GM18873 (cell line): Measurements from ENCODE around the gene MCM8.

Experiments used
- ATAC-seq: cut with Tn5 transposase; IDR thresholded peaks from one replicate; pipeline ENCODE4 v1.9.1; 2021; ENCODE audit warnings: mild to moderate bottlenecking, moderate library complexity, moderate number of reproducible peaks; ENCODE audit not compliant: unreplicated experiment, low FRiP score

Gene MCM8

DNA sequence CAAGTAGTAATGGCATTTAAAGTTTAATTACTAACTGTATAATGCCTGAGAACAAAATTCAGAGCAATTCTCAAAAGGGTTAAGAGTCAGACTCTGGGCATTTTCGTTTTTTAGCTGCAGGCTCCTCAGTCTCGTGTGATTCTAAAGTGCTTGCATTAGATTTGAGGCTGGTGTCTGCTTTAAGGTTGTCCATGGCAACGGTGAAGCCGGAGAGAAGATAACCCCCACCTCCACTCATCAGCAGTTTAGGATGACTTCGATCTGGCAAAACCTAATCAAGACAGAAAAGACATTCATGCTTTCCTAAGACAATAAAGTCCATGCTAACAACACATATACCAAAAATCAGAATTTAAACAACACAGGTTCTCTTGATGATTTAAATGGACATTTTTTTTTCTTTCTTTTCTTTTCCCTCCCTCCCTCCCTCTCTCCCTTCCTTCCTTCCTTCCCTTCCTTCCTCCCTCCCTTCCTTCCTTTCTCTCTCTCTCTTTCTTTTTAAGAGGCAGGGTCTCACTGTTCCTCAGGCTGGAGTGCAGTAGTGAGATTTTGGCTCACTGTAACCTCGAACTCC lies 11.9 kb upstream of the MCM8 start:
- no peak for ATAC-seq

DNA sequence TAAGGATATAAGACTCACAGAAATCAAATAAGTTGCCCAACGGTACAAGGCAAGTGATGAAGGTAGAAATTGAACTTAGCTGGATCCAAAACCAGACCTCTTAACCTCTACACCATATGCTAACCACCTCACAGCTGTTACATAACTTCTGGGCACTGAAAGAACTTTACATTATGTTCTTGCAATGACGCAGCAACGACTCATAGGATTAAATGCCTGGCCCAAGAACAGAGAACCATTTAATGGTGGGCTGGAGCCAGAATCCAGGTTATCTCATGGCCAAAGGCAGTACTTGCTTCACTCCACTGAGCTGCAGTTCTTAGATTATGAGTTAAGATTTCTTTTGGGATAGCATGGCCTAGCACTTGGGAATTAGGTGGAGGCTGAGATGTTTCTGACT lies 4.5 kb upstream of the MCM8 start:
- ATAC-seq: no peak

DNA sequence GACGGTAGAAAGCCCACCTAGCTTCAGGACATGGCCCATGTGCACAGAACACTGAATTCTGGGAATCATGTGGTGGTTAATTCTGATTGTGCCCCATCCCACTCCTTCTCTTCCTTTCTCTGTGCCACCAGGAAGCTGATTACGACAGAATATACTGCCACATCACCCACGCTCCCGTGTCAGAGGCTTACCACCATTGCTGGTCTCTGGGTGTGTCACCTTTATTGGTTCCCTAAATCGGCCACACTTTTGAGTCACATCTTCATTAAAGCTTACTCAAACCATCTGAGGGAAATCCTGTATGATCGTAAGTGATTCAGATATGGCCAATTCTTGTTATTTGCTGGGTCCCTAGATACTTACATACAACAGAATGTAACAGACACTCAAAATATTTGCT lies 3.2 kb upstream of the MCM8 start:
- ATAC-seq: no peak

DNA sequence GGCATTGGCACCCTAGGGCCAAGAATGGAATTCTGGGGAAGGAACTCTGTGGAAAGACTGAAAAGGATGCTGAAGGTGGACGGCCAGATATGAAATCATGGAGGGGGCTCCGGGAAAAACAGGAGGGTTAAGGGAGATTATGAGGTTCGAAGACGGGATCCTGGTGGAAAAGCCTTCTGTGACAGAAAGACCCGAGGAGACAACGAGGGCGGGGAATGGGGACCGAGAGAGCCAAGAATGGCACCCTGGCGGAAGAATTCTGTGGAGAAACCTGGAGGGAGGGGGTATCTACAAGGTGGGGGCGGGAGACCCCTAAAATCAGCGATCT lies 545 bp upstream of the MCM8 start:
- no peak for ATAC-seq

DNA sequence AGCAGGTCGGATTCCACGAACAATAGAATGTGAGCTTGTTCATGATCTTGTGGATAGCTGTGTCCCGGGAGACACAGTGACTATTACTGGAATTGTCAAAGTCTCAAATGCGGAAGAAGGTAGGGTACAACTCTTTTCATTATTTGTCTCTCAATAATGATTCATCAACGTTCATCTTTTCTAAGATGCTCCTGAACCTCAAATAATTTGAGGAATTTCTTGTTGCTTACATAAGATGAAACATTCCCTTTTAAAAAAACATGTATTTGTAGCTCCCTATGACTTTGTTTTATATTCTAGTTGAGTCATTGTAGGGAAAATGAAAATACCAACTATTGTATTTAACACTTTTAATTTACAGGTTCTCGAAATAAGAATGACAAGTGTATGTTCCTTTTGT lies 17.0 kb downstream of the MCM8 start:
- ATAC-seq: no peak

DNA sequence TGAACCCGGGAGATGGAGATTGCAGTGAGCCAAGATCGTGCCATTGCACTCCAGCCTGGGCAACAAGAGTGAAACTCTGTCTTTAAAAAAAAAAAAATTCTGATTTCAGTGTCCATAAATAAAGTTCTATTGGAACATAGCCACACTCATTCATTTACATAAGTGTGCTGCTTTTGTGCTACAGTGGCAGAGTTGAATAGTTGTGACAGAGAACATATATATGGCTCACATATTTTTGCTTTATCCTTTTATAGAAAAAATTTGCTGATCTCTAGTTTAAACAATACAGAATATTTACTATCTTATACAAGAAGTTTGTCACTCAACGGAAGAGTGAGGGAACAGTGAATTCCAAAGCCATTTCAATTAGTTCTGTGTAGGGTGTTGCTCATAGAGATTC lies 18.0 kb downstream of the MCM8 start:
- no peak for ATAC-seq

DNA sequence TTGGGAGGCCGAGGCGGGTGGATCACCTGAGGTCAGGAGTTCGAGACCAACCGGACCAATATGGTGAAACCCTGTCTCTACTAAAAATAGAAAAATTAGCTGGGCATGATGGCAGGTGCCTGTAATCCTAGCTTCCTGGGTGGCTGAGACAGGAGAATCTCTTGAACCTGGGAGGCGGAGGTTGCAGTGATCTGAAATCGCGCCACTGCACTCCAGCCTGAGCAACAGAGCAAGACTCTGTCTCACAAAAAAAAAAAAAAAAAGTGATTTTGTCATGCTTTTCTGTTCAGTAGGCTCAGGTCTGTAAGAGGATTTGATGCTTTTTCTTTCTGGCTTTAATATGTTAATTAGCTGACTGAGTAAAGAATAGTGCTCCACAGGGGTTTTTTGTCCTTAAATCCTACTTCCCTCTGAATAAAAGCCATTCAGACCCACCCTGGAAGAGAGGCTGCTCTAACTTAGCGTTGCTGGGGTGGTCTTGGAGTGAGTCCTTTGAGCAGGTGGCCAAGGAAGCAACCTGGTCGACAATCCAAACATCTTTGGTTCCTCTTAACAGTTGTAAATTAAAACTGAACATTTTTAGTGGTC lies 19.0 kb downstream of the MCM8 start:
- no peak for ATAC-seq

DNA sequence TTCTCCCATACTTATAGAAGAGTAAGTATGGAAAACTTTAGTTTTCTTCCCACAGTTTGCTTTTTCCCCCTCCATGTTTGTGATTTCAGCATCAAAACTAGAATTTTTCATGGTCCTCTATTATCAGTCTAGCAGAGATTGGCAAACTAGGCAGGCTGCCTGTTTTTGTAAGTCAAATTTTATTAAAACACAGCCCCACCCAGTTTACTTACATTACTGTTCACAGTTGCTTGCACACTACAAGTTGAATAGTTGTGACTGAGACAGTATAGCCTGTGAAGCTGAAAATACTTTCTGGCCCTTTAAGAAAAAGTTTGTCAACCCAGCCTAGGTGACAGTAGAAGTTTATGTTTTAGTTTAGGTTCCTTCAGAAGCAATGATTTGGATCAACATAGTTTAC lies 19.5 kb downstream of the MCM8 start:
- ATAC-seq: no peak

DNA sequence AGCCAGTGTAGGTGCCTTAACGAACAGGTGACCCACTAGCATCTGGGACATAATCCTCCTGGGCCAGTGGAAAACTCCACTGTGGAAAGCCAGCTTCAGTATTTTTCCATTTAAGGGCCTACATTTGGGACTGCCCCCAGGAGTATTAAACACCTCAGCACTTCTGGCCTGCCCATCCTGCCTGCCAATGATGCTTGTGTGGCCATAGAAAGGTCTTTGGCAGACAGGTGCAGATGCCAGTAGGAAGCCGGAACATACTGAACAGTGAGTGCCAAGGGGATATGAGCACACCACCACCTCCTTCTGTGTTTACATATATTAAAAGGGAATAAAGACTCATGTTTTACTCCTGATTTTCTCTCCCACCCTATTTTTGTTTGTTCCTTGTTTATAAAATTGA lies 19.9 kb downstream of the MCM8 start:
- ATAC-seq: no peak

DNA sequence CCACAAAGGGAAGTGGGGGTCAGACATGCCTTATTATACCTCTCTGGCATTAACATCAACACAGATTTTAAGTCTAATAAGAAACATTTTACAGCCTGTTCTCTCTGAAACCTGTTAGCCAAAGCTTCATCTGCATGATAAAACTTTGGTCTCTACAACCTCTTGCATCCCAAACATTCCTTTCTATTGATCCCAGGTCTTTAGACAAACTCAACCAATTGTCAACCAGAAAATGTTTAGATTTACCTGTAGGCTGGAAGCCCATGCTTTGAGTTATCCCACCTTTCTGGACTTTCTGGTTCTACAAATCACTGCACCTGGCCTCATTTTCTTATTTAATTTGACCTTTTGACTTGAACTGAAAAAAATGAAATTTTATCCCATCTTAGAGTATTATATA lies 20.8 kb downstream of the MCM8 start:
- ATAC-seq: no peak

DNA sequence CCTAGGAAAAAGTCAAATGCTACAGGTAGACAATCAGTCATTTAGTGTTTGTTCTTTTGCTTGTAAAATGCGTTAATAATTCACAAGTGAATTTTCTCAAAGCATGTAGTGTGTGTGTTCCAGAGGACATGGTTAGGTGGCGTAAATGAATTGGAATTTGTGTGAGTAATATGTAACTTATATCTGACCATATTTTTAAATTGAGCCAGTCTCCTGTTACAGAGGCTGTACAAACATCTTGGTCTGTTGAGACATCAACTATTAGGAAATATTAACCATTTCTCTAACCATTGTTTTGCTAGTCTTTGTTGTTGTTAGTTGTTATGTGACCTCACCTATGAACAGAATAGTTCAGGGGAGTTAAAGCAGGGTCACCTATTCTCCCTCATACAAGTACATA lies 22.7 kb downstream of the MCM8 start:
- ATAC-seq: no peak

DNA sequence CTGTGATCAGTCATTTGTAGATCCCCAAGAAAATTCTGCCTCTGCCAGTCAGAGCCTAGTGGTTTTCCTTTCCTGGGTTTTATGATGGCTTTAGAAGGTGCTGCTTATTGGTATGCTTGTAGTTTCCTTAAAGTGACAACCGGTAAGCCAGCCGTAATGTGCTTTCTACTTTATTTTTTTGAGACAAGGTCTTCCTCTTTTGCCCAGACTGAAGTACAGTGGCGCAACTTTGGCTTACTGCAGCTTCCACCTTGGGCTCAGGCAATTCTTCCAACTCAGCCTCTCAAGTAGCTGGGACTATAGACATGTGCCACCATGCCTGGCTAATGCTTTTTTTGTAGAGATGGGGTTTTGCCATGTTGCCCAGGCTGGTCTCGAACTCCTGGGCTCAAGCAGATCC lies 23.5 kb downstream of the MCM8 start:
- ATAC-seq: no peak

DNA sequence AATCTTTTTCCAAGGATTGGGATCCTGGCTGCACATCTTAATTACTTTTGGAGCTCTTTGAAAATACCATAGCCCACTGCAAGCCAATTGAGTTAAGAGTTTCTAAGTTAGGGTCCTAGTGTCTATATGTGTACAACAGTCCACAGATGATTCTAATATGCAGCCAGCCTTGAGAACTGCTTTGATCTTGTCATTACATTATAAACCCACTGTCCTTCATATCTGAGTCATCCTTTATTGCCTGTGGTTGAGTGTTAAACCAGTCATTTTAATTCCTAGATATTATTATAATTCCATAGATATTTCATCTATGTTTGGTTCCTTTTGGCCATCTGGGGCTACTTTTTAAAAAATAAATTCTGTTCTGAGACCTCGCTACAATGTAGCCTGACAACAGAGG lies 24.1 kb downstream of the MCM8 start:
- ATAC-seq: no peak

DNA sequence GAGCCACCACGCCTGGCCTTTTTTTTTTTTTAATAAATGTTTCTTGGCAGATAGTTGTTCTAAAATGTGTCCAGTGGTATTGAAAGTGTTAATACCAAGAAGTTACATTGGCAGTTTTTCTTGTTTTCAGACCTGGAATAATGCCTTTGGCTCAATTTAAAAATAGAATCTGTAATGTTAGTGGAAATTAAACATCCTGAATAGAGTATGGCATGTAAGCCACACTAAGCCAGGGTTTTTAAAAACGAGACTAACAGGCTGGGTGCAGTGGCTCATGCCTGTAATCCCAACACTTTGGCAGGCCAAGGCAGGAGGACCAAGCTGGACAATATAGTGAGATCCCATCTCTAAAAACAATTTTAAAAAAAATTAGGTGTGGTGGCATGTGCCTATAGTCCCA lies 25.3 kb downstream of the MCM8 start:
- no peak for ATAC-seq

DNA sequence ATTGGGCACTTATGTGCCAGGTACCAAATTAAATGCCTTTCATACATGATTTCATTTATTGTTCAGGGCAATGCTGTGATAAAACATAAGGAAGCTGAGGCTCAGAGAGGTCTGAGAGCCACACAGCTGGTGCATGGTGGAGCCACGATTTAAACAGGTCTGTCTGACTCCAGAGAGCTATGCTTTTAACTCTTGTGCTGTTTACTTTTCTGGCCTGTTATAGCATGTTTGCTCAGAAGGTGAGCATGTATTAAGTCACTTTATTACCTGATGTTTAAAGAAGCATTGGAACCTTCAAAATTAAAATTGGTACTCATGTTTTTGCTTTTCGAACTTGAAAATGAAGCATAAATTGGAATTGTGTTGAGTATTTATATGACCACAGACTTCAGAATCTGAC lies 26.8 kb downstream of the MCM8 start:
- no peak for ATAC-seq

DNA sequence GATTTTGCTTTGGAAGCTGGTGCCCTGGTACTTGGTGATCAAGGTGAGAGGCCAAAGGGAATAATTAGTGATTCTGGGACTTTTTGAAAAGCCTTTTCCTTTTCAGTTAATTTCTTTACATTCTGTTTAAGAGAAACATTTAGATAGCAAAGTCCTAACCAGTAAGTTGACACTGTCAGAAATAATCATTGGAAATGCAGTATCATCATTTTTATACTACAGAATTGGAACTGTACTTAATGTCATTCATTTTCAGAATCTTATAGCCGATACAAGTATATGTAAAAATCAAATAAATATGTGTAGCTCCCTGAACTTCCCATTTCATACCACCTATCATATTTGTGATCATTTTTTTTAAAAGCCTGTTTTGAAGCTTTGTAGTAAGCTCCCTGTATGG lies 27.5 kb downstream of the MCM8 start:
- no peak for ATAC-seq

DNA sequence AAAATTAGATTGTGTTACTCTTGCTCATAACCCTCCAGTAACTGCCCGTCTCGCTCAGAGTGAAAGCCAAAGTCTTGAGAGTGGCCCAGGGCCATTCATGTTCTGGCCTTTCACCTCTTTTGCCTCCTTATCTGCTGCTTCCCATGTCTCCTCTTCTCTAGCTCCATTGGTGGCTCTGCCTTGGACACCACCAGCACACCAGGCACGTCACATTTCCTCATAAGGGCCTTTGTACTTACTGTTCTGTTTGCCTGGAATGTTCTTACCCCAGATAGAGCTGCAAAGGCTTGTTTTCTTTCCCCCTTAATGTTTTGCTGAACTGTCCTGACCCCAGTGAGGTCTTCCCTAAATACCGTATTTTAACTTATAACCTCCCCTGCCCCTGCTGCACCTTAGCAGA lies 29.3 kb downstream of the MCM8 start:
- ATAC-seq: no peak

DNA sequence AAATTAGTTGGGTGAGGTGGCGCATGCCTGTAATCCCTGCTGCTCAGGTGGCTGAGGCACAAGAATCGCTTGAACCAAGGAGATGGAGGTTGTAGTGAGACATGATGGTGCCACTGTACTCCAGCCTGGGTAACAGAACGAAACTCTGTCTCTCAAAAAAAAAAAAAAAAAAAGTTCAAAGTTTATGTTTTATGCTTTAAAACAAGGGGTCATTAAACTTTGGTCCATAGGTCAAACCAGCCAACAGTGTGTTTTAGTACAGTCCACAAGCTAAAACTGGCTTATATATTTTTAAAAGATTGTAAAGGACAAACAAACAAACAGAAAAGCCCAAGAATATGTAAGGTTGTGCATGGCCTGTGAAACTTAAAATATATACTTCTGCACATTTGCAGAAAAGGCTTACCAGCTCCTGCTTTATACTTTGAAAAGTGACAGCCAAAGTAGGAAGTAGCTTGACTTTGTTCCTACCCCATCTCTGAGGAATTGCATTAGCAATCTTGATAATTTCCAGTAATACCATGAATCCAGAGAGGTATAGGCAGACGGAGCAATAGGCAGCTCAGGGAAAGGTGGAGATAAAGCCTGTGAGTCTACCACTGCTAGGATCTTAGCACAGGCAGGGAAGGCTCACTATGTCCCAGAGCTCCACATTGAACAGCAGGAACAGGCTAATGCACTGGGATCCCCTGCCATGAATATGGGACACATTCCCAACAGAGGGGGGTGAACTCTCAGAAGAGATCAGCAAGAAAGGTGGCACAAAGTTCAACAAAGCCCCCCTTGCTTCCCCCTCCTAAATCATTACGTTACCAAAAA lies 30.5 kb downstream of the MCM8 start:
- no peak for ATAC-seq

DNA sequence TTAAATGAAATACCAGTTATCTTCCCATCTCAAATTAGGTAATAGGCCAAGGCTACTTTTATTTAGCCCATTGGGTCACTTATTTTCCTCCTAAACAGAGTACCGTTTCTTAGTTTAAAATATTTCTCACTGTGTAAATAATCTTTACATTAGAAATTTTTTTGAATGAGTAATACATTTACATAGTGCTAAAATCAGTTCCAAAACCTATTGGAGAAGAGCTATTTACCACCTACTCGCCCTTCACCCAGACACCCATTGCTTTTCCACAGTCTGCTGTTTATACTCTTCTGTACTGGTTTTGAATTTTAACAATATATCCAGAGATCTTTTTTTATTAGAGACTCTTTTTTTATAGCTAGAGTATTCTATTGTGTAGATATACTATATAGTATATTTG lies 36.9 kb downstream of the MCM8 start:
- no peak for ATAC-seq

DNA sequence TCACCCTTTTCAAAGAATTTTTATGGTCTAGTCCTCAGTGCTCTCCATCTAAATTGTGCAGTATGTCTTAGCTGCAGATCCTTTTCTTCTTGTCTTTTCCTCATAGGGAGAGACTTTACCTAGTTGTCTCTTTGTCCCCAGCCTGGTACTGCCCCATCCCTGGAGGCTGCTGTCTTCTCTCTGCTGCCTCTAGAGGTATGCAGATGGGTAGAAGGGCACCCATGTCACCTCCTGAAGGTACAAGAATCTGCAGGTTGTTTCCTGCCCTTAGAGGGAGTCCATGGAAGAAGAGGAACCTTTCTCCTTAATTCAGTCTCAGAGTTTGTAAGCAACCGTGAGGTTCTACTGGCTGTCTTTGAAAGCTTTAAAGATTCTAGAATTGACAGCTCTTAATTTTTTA lies 39.1 kb downstream of the MCM8 start:
- ATAC-seq: no peak

DNA sequence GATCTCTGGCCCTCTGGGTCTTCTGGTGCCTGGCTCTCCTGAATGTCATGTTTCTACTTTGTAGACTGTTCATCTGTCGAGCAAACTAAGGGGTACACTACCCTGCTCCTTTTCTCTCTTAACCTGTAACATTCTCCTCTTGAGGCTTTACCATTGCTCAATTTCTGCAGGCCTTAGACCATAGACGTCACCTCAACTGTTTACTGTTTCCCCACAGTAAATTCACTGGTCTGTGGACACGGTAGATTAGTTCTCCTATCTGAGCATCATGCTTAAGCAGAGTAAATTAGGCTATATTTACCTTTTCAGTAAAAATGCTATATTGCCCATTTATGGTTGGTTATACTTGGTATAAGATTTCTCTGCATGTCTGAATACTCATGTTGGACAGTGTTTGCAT lies 40.5 kb downstream of the MCM8 start:
- no peak for ATAC-seq
